OCI-LY7 (cell line): ENCODE data around the gene NFIA. TPM values are rescaled to one million over a fixed set of nuclear protein-coding genes. Genes with fewer than 3 reads are reported as not detected.

ENCODE experiments used
- BruUV-seq: library from RNA; stranded (reverse); fragments of 400-500 nt; replicated peaks from 2 replicates; lab custom pipeline; 2021; lab: Mats Ljungman, UMichigan
- CTCF ChIA-PET: fragments of 300-600 bp; sonication (Branson Sonifier 250); formaldehyde crosslinking; loops from one replicate; lab custom pipeline; 2022; ENCODE audit warnings: antibody characterized with exemption; ENCODE audit not compliant: unreplicated experiment; lab: Charles Lee
- POLR2A ChIA-PET: fragments of 300-600 bp; sonication (Branson Sonifier 250); formaldehyde crosslinking; loops from one replicate; lab custom pipeline; 2022; ENCODE audit warnings: antibody characterized with exemption; lab: Charles Lee
- DNase-seq: peaks from one replicate; pipeline ENCODE4 v3.0.0-alpha.2; 2015; ENCODE audit warnings: low spot score
- H2AFZ ChIP-seq: fragments of 200-600 bp; sonication (generic), shearing (Covaris generic); 2 replicates; pipeline ENCODE4 v1.6.1; 2014; ENCODE audit warnings: mild to moderate bottlenecking, antibody characterized with exemption, low read length, moderate library complexity
- H3K27ac ChIP-seq: fragments of 200-600 bp; sonication (generic); 2 replicates; pipeline ENCODE4 v1.5.1; 2014; ENCODE audit warnings: mixed run types, low read depth, mild to moderate bottlenecking, moderate library complexity, low read length, inconsistent platforms; ENCODE audit not compliant: poor library complexity, severe bottlenecking
- H3K36me3 ChIP-seq: fragments of 200-600 bp; sonication (generic); 2 replicates; pipeline ENCODE4 v1.6.1; 2014; ENCODE audit warnings: mild to moderate bottlenecking, antibody characterized with exemption, low read length, moderate library complexity, mixed read lengths; ENCODE audit not compliant: insufficient read depth
- H3K4me1 ChIP-seq: fragments of 200-600 bp; sonication (generic); 2 replicates; pipeline ENCODE4 v1.5.1; 2014; ENCODE audit warnings: mild to moderate bottlenecking, low read length; ENCODE audit not compliant: insufficient read depth, poor library complexity, severe bottlenecking
- H3K4me2 ChIP-seq: fragments of 200-600 bp; sonication (generic); 2 replicates; pipeline ENCODE4 v1.6.1; 2014; ENCODE audit warnings: mild to moderate bottlenecking, low read length
- H3K4me3 ChIP-seq: fragments of 200-600 bp; sonication (generic); 2 replicates; pipeline ENCODE4 v1.5.1; 2014; ENCODE audit warnings: mild to moderate bottlenecking, low read depth, low read length; ENCODE audit not compliant: poor library complexity, severe bottlenecking
- H3K79me2 ChIP-seq: fragments of 200-600 bp; sonication (generic); 2 replicates; pipeline ENCODE4 v1.6.1; 2016; ENCODE audit warnings: low read depth, mild to moderate bottlenecking, low read length, moderate library complexity, mixed read lengths; ENCODE audit not compliant: insufficient read depth
- H3K9me2 ChIP-seq: fragments of 200-600 bp; sonication (generic); 2 replicates; pipeline ENCODE4 v1.6.1; 2016; ENCODE audit warnings: mild to moderate bottlenecking, low read length, mixed read lengths; ENCODE audit not compliant: insufficient read depth
- H3K9me3 ChIP-seq: fragments of 200-600 bp; sonication (generic); 2 replicates; pipeline ENCODE4 v1.6.1; 2014; ENCODE audit warnings: mild to moderate bottlenecking, mixed run types, low read length, mixed read lengths
- H4K20me1 ChIP-seq: fragments of 200-600 bp; sonication (generic); 2 replicates; pipeline ENCODE4 v1.6.1; 2014; ENCODE audit warnings: mild to moderate bottlenecking, antibody characterized with exemption, low read length, moderate library complexity, mixed read lengths; ENCODE audit not compliant: insufficient read depth
- EZH2phosphoT487 ChIP-seq: fragments of 200-600 bp; sonication (generic); IDR thresholded peaks from 2 replicates; pipeline ENCODE4 v1.6.1; 2018; ENCODE audit warnings: low read depth, borderline replicate concordance, mild to moderate bottlenecking, mixed run types, antibody characterized with exemption, low read length, moderate library complexity, mixed read lengths
- intact Hi-C: fragments of 100-400 bp; cut with micrococcal nuclease; formaldehyde crosslinking; loops from one replicate; pipeline ENCODE4 v1.10.0; 2022; ENCODE audit not compliant: unreplicated experiment
- total RNA-seq, 2 experiments: library from RNA; depleted of rRNA in 1 of 2; stranded (reverse); fragments of >200 nt in 1 of 2; shearing (Covaris generic) in 1 of 2; gene quantifications; 2 replicates each; pipeline ENCODE4 v1.2.3, GENCODE V29; 2014 to 2022
- TF ChIP-seq, protein P1 (sequence below): fragments of 200-600 bp; sonication (generic); conservative IDR thresholded peaks from 2 replicates; pipeline ENCODE4 v1.5.1; 2014; ENCODE audit warnings: mild to moderate bottlenecking, antibody characterized with exemption, low read length, moderate library complexity, mixed read lengths

Gene NFIA
- total RNA-seq, 2 experiments from 2014 or later, result 2.8 to 18.8 TPM

DNA sequence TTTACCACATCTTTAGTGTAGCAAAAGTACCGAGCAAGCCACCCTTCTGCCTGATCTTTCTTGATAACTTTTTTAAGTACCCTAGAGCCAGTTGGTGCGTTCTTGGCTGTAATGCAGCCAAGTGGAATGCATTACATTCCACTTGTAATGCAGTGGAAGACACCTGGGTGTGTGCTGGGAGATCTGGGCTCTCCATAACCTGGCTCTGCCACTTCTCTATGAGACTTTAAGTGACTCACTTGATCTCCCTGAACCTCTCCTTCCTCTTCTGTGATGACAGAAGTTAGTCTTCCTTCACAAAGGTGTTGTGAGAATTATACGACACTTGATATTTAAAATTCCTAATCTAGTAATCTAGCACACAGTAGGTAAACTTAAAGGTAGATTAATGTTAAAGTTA, 35.3 kb upstream of the NFIA start:
- ChIA-PET POLR2A (interaction anchor here (0.7 kb wide), 1 partner anchor 1952 kb away, joined by 4 read pairs; no protein-coding TSS in a partner anchor), CTCF (no interaction called here)
- Histone ChIP-seq H4K20me1 (no peaks in the 10 kb centered on the region), H3K4me2 (no peak overlapping the region), H3K4me1 (peaks cover 3% of the 10 kb centered on the region), H3K9me3 (no peaks in the 10 kb centered on the region), H3K27ac (no peak overlapping the region), H2AFZ (no peak overlapping the region), H3K4me3 (no peak overlapping the region), H3K9me2 (no peaks in the 10 kb centered on the region), H3K36me3 (no peaks in the 10 kb centered on the region), H3K79me2 (no peaks in the 10 kb centered on the region)
- no TSS peak for BruUV-seq
- DNase-seq, result no peak
- TF ChIP-seq, protein P1, sequence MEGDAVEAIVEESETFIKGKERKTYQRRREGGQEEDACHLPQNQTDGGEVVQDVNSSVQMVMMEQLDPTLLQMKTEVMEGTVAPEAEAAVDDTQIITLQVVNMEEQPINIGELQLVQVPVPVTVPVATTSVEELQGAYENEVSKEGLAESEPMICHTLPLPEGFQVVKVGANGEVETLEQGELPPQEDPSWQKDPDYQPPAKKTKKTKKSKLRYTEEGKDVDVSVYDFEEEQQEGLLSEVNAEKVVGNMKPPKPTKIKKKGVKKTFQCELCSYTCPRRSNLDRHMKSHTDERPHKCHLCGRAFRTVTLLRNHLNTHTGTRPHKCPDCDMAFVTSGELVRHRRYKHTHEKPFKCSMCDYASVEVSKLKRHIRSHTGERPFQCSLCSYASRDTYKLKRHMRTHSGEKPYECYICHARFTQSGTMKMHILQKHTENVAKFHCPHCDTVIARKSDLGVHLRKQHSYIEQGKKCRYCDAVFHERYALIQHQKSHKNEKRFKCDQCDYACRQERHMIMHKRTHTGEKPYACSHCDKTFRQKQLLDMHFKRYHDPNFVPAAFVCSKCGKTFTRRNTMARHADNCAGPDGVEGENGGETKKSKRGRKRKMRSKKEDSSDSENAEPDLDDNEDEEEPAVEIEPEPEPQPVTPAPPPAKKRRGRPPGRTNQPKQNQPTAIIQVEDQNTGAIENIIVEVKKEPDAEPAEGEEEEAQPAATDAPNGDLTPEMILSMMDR, result no peak
- TF ChIP-seq EZH2phosphoT487, result no peak
- intact Hi-C loops, result no loop called here

DNA sequence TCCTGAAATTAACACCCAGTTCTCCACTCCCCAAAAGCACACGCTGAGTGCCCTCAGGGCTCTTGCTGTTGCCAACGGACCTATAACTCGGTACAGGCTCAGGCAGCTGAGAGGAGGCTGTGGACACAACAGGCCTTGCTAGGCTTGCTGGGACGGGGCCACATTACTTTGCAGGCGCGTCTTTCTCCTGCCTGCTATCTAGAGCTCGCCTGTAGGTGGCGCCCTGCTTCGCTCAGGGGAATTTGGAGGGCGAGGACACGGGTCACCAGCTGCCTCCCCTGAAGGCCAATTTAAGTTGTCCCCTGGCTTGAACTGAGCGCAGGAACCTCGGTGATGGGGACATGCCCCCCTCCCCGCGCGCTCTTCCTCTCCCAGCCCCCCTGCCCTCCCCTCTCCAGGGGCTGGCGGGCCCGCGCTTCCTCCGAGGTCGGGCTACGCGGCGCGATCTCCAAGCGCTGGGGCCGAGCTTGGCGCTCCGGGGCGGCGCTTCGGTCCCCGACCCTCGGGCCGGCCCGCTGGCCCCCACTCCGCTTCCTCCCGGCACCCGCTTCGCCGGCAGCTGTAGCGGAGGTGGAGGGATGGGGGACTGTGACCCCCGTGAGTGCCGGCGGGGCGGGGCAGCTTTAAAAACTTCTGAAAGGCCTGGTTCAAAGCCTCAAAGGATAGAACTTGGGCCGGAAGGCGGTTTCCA, 32.4 kb upstream of the NFIA start:
- Histone ChIP-seq H3K36me3 (no peaks in the 10 kb centered on the region), H3K4me2 (peak overlapping the region; percentile 72), H3K27ac (no peak overlapping the region), H3K4me3 (peak overlapping the region; percentile 71), H3K4me1 (peaks cover 10% of the 10 kb centered on the region), H2AFZ (peak overlapping the region; percentile 93), H3K9me3 (no peaks in the 10 kb centered on the region), H4K20me1 (no peaks in the 10 kb centered on the region), H3K9me2 (no peaks in the 10 kb centered on the region), H3K79me2 (no peaks in the 10 kb centered on the region)
- intact Hi-C loops, result loop anchor here (1.0 to 10.0 kb wide), 3 partner anchors 403 to 802 kb away; partner anchors contain the start of gene PATJ
- no peak for TF ChIP-seq EZH2phosphoT487
- TF ChIP-seq, protein P1, result peak; percentile 94
- no TSS peak for BruUV-seq
- CTCF ChIA-PET, result interaction anchor here (0.6 to 1.3 kb wide), 5 partner anchors 27 to 403 kb away, joined by 3 to 4 read pairs (median 3); no protein-coding TSS in a partner anchor
- peak; percentile 81 for DNase-seq
- POLR2A ChIA-PET, result interaction anchor here (0.6 to 3.3 kb wide), 4 partner anchors 10 to 251 kb away, joined by 3 to 12 read pairs (median 4); no protein-coding TSS in a partner anchor
